ENCODE data around the gene SLC13A2. TPM values are rescaled to one million over a fixed set of nuclear protein-coding genes. Genes with fewer than 3 reads are reported as not detected.

Gene SLC13A2
- total and polyA plus RNA-seq, 3 donors from 2014 or later: 0.44 to 0.93 (median 0.79) TPM

DNA sequence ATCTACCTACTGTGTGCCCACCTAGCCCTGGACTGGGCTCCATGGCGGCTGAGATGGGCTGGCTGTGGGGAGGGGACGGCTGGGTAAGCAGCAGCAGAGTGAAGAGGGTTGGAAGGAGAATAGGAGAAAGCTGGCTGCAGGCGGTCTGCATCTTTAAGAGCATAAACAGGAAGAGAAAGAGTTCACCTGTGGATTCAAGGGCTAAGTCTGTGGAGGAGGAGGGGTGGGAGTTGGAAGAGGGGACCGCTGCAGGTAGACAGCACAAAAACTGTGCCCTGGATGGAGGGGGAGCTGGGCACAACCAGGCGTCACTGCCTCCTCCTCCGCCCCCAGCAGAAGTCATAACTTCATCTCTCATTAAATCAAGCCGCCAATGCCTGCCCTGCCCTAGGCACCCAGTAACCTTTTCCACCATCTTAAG lies 677 bp downstream of the SLC13A2 start:
- Histone ChIP-seq H3K4me3 (no peak overlapping the region), H3K36me3 (ENCODE audit: low read depth, missing control alignments) (no peaks in the 10 kb centered on the region), H3K4me1 (no peaks in the 10 kb centered on the region), H3K9me3 (no peaks in the 10 kb centered on the region), H3K27ac (no peak overlapping the region), H3K27me3 (no peaks in the 10 kb centered on the region)
- TF ChIP-seq, protein P1, sequence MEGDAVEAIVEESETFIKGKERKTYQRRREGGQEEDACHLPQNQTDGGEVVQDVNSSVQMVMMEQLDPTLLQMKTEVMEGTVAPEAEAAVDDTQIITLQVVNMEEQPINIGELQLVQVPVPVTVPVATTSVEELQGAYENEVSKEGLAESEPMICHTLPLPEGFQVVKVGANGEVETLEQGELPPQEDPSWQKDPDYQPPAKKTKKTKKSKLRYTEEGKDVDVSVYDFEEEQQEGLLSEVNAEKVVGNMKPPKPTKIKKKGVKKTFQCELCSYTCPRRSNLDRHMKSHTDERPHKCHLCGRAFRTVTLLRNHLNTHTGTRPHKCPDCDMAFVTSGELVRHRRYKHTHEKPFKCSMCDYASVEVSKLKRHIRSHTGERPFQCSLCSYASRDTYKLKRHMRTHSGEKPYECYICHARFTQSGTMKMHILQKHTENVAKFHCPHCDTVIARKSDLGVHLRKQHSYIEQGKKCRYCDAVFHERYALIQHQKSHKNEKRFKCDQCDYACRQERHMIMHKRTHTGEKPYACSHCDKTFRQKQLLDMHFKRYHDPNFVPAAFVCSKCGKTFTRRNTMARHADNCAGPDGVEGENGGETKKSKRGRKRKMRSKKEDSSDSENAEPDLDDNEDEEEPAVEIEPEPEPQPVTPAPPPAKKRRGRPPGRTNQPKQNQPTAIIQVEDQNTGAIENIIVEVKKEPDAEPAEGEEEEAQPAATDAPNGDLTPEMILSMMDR (IDR thresholded peaks at IDR 0.05): no peak
- TF ChIP-seq POLR2A (IDR thresholded peaks at IDR 0.05): no peak
- intact Hi-C loops (cut with DNase I; ENCODE audit: low total_unique reads): no loop called here
- DNase-seq: no peak
- 85 to 93% methylated on average over 7 of the region's 7 CpGs for WGBS, 2 donors

DNA sequence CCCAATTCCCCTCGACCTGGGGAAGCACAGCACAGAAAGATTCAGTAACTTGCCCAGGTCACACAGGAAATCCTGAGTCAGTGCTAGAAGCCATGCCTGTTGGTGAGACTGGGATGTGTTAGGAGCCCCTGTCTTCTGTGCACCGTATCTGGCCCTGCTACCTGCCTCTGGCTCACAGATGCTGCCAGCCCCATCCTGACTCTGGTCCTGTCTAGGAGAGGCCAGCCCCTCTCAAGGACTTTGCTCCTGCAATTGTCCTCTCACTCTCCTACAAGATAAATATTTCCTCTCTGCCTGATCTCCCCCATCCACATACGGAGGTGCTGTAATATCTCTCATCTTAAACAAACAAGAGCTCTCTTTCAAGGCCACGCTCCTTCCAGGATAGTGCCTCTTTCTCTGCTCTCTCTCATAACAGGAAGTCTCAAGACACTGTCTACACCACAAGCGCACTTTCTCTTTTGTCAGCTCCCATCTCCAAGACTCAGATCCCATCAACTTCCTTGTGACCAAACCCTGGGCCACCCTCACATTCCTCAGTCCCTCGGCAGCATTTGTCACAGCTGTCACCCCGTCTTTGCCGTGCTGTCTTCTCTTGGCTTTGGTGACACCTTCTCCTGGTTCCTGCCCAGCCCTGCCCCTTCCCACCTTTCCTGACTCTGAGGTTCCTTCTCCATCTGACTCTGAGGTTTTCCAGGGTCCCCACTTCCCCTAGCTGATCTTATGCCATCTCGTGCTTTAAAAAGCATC lies 1.9 kb downstream of the SLC13A2 start:
- 44 to 63% methylated on average over 9 of the region's 9 CpGs for WGBS, 2 donors
- no peak for DNase-seq
- Histone ChIP-seq H3K9me3 (no peaks in the 10 kb centered on the region), H3K27me3 (no peaks in the 10 kb centered on the region), H3K27ac (no peak overlapping the region), H3K36me3 (ENCODE audit: low read depth, missing control alignments) (no peaks in the 10 kb centered on the region), H3K4me3 (no peak overlapping the region), H3K4me1 (no peaks in the 10 kb centered on the region)
- TF ChIP-seq POLR2A (IDR thresholded peaks at IDR 0.05): no peak
- TF ChIP-seq, protein P1 (IDR thresholded peaks at IDR 0.05): no peak
- intact Hi-C loops (cut with DNase I; ENCODE audit: low total_unique reads): no loop called here

DNA sequence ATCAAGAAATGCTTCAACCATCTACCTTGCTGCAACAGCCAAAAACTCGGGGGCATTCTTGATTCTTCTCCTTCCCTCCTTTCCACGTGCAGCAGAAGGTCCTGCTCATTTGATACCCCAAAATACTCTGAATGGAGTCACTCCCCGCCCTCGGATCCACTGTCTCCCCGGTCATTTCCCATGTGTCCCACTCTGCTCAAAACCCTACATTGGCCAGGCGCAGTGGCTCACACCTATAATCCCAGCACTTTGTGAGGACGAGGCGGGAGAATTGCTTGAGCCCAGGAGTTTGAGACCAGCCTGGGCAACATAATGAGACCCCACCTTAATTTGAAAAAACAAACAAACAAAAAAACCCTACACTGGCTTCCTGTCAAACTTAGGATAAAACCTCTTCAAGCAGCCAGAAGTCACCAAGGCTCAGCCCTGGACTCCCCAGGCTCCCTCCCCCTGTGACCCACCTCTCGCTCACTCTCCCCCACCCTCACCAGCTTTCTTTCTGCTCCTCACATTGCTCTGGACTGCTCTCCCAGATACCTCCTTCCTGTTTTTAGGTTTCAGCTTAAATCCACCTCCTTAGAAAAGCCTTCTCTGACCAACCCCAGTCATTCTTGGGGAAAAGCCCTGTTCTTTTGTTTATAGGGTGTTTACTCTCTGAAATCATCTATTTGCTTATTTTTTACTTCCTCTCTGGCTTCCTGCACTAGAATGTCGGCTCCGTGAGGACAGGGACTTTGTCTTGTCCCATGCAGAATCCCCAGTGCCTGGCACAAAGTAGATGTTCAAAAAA lies 2.8 kb downstream of the SLC13A2 start:
- intact Hi-C loops (cut with DNase I; ENCODE audit: low total_unique reads): no loop called here
- WGBS, 2 donors: 90 to 94% methylated on average over 11 of the region's 11 CpGs
- no peaks in the 10 kb centered on the region for H3K9me3 ChIP-seq
- H3K27ac ChIP-seq: no peak overlapping the region
- no peaks in the 10 kb centered on the region for H3K27me3 ChIP-seq
- no peak for DNase-seq
- H3K4me1 ChIP-seq: no peaks in the 10 kb centered on the region
- no peak for TF ChIP-seq POLR2A (IDR thresholded peaks at IDR 0.05)
- TF ChIP-seq, protein P1 (IDR thresholded peaks at IDR 0.05): no peak
- H3K4me3 ChIP-seq: no peak overlapping the region
- H3K36me3 ChIP-seq (ENCODE audit: low read depth, missing control alignments): no peaks in the 10 kb centered on the region

DNA sequence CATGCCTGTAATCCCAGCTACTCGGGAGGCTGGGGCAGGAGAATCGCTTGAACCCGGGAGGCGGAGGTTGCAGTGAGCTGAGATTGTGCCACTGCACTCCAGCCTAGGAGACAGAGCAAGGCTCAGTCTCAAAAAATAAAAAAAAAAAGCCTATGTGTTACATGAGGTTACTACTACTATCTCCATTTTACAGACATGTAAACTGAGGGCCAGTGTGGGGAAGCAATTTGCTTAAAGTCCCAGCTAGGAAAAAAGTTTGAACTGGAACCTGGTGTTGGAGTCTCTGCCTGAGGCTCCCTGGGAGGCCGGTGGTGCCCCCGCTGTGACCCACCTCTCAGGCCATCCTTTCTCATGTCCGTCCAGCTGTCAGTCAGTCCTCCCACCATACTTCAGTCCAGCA lies 4.5 kb downstream of the SLC13A2 start:
- no peak overlapping the region for H3K4me3 ChIP-seq
- no peaks in the 10 kb centered on the region for H3K4me1 ChIP-seq
- WGBS, 2 donors: 94 to 96% methylated on average over 7 of the region's 7 CpGs

More for the DNA sequence above, 4.5 kb downstream of the SLC13A2 start:
- Histone ChIP-seq H3K27ac (no peak overlapping the region), H3K36me3 (ENCODE audit: low read depth, missing control alignments) (no peaks in the 10 kb centered on the region), H3K9me3 (no peaks in the 10 kb centered on the region), H3K27me3 (no peaks in the 10 kb centered on the region)
- intact Hi-C loops (cut with DNase I; ENCODE audit: low total_unique reads): no loop called here
- DNase-seq: no peak
- TF ChIP-seq, protein P1 (IDR thresholded peaks at IDR 0.05): no peak
- no peak for TF ChIP-seq POLR2A (IDR thresholded peaks at IDR 0.05)

Measured in testis (tissue), 3 donors.